Ecto neural progenitor cell (in vitro differentiated cells): ENCODE results near the gene MMP20.

ENCODE experiments used
- DNase-seq: peaks from one replicate; pipeline ENCODE4 v3.0.0-alpha.2; 2018; ENCODE audit warnings: low spot score

MMP20 gene

DNA sequence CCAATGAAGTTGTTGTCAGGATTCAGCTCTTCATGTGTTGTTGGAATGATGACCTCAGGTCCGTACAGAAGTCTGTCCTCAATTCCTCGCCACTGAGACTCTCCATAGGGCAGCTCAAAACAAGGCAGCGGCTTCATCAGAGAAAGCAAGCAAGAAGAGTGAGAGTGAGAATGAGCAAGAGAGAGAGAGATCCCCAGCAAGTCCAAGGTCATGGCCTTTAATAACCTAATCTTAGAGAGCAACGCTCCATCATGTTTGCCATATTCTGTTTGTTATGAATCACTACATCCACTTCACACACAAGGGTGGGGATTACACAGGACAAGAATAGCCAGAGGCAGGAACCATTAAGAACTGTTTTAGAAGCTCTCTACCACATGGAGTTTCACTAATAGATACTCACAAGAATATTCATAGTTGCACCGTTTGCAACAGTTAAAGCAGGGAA lies 71.3 kb downstream of the MMP20 start:
- no peak for DNase-seq

DNA sequence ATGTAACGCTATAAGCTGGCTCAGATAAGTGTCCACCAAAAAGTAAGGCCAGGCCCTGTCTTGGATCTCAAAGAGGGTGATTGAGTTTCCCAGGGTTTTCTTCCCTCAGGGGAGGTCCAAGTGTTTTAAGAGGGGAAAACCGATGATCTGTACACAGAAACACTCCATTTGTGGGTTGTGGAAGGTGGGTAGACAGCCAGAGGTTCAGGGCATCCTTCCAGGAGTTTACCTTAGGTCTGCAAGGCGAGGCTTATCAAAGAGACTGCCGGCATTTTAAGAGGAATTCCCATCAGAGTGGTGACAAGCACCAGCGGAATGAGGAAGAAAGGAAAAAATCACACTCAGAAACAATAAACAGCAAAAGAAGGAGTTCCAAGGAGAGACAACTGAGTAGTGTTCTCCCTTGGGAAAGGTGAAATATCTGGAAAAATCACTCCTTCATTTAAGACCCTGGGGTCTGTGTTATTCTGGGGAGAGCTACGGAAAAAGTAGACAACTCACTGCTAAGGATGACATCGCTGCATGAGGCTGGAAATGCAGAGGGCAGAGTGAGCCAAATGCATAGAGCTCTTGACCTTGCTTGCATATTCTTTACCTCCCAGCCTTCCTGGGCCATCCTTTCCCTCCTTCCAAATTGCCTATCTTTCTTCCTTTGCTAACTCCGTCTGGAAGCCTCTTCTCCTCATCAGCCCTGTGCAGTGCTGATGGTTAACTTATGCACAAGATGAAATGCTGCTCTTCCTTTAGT lies 72.5 kb downstream of the MMP20 start:
- no peak for DNase-seq

DNA sequence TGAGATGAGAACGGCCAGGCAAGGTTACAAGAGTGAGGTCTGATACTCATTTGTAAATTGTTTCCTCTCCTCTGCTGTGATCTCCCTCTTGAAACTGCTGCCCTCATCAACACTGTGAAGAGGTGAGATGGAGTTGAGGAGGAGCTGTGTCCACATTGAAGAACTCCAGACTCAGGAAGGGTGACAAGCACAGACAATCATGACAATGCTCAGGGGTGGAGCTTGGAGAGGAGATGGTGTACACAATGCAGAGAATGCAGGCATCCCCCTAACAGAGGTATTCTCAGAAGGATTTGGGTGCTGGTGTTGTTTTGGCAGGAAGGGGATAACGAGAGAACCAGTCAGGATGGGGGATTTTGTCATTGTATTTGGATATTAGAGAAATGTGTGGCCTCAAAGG lies 73.1 kb downstream of the MMP20 start:
- DNase-seq = no peak

DNA sequence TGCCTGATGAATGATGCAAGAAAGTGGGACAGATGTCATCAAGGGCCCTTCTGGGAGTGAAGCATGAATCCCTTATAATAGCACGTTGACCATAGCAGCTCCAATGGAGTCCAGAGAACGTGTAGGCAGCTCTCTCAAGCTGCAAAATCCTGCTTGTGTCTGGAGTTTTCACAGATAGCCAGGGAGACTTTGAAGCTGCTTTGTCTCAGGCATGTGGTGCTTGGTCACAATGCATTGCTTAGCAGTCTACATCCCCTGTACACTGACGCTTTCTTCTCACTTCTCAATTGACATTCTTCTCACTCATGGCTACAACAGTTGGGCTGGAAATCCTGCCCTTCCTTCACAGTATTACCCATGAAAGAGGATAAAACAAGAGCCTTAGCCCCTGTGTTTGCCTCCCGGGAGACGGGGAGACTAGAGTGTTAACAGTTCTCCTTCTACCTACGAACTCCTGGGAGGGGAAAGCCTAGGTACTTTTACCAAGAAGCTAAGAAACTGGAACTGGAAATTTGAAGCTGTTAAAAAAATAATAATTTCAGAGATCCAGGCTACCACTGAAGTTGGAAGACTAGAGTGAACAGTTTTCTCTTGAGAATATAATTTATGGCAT lies 73.9 kb downstream of the MMP20 start:
- no peak for DNase-seq

DNA sequence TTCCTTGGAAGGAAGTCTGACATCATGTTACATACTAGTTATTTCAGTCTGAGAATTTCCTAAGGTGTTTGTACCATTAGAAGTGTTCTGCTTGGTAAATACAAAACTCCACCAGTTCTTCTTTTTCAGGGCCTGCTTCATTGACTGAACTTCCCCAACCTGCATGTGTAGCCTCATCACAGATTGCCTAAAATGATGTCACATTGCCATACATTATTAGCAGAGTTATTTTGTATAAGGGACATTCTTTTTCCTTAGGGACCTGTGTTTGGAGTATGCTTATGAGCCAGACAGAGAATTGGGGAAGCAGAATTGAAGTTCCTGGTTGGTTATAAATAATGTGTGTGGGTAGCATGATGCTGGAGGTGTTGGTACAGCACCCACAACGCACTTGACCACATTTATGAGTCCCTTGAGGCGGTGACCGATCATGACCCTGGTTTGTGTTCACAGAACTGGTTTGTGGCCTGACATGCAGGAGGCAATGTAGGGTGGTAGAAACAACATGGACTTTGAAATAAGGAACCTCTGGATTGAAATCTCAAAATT lies 78.1 kb downstream of the MMP20 start:
- DNase-seq = no peak

DNA sequence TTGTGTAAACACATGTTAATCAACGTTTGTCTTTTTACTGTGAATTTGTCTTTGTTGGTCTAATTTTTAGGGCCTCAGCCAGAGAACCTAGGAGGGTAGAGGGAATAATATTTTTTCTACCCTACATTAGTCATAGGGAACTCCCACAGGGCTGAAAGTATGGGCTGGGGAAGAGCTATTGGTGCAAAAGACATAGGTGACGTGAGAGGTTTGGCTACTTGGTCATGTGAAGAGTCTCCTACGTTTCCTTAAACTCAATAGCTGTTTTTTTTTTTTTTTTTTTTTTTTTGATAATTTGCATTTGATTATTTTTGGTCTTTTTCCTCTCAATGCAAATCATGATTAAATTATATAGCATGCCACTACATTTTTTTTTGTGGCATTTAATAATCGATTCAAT lies 78.7 kb downstream of the MMP20 start:
- DNase-seq = no peak

DNA sequence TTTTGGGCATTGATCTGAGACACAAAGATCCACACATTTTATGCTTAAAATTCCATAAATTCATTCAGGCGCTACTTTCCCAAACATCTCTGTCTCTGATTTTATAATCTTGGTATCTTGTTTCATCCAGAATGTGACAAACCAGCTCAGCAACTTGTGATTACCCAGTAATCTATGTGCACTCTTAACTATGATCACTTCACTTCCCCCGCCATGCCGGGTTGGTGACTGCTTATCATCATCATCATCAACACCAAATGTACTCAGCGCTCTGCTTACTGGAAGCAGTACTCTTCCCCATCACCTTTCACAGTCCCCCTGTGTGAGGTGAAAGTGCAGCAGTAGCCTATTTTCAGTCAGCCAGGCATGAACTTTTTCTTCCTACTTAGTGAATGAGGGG lies 79.4 kb downstream of the MMP20 start:
- DNase-seq = no peak

DNA sequence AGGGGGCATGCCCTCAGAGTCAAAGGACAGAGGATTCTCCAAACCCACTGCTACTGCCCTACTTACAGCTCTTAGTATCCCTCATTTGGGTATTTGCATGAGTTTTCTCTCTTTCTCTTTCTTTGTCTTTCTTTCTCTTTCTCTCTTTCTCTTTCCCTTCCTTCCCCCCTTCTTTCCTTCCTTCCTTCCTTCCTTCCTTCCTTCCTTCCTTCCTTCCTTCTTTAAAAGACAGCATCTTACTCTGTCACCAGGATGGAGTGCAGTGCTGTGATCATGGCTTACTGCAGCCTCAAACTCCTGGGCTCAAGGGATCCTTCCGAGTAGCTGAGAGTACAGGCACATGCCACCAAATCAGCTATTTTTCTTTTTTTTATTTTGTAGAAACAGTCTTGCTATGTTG lies 80.5 kb downstream of the MMP20 start:
- DNase-seq = no peak

DNA sequence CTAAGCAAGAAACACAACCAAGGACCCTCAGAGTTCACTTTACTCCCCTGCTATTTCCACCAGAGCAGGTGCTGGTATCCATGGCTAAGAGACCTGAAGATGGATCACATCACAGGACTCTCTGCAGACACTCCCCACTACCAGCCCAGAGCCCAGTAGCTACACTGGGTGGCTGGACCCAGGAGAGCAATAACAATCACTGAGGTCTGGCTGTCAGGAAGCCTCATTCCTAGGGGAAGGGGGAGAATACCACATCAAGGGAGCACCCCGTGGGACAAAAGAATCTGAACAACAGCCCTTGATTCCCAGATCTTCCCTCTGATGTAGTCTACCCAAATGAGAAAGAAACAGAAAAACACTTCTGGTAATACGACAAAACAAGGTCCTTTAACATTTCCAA lies 85.6 kb downstream of the MMP20 start:
- no peak for DNase-seq

DNA sequence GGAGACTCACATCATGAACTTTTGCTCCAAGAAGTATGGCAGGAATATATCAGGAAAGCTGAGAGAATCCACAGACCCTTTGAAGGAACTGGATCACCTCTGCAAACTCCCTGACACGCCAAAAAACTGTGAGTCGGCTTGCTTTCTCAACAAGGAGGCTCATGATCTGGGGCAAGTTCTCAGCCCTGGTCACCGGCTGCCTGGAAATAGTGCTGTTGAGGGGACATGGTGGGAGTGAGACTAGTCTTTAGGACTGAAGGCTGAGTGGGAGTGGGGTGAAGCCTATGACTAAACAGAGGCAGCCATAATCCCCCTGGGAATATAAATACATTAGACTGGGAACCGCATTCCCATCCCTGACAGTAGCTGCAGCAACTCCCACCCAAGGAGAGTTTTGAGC lies 86.2 kb downstream of the MMP20 start:
- no peak for DNase-seq

DNA sequence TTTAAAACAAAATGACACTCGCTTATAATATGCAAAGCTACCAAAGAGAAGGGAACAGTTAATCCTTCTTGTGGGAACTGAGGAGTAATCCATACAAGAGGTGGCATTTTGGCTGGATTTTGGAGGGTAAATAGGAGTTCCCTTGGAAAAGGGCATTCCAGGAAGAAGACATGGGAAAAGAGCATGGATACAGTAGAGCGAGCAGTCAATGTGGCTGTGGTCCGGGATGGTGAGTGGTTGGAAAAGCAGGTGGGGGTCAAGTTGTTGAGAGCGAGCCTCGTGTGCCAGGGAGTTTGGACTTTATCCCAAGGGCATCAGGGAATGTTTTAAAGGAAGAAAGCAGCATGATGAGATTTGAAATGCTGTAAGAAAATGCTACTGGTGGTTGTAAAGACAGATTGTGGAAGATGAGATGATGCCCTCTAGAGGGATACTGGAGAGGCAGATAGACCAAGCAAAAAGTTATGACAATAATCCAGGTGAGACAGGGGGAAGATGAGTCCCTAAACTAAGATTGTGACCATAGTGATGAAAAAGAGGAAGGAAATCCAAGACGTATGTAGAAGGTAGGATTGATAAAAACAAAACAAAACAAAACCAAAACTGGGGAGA lies 90.8 kb downstream of the MMP20 start:
- DNase-seq = no peak

DNA sequence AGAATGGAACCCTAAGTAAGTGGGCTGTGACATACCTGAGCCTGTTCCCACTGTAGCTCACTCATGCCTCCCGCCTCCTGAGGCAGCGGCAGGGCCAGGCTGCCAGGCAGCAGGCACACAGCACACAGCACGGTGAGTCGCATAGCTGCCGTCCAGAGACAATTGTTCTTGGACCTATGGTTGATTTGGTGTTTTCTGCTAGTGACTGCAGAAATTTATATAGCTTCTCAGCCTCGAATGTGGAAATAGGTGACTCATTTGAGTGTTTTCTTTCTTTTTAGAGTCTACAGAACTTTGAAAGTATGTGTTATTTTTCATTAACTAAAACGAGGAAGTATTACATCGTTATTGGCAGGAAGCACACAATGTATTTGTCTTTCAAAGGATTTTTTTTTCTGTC lies 94.6 kb downstream of the MMP20 start, which contains the start of gene MMP7:
TSS of gene MMP7 (minus strand) at position 190 of the 400 bp plus-strand sequence. CDS start at position 143, 47 bp downstream.
- DNase-seq = no peak

DNA sequence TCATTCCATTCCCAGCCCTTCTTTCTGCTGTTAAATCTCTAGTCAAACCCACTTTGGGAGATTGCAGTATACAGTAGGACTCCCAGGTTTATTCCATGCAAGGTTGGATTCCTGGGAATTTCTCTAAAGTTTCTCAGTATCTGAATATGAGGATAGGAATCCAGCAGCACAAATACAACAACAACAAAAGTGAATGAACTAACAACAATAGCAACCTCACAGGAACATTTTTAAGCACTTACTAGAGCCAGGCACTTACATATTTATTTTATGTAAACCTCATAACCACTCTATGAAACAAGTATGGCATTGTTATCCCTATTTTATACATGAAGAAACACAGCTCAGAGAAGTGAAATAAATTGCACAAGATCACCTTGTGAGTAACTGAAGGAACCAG lies 96.5 kb downstream of the MMP20 start:
- DNase-seq = no peak

DNA sequence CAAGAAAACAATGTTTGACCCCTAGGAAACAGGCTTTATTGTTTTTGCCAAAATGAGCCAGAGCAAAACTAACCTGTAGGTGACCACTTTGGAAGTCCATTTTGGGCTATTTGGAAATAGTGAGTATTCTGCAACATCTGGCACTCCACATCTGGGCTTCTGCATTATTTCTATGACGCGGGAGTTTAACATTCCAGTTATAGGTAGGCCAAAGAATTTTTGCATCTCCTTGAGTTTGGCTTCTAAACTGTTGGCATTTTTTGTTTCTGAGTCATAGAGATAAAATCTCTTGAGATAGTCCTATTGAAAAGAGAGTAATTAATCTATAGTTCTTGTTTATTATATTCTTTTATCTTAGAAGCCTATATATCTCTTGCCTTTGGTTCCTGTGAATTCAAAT lies 97.4 kb downstream of the MMP20 start:
- DNase-seq = no peak

DNA sequence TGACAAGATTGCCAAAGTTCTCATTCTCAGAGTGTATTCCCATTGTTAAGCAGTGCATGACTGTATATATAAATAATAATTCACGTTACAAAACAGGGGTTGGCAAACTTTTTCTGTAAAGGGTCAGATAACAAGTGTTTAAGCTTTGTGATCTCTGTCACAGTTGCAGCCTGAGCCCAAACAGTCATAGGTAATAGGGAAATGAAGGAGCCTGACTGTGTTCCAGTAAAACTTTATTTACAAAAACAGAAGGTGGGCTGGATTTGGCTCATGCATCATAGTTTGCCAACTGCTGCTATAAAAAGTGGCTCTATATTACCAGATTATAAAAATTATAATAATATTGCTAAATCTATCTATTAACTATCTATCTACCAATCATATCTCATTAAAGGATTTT lies 98.1 kb downstream of the MMP20 start:
- no peak for DNase-seq
